SK-N-SH (cell line): ENCODE data around the gene EYA3. TPM values are rescaled to one million over a fixed set of nuclear protein-coding genes. Genes with fewer than 3 reads are reported as not detected.

ENCODE experiments used
- CTCF ChIA-PET: fragments of 300-600, 350-600 bp; formaldehyde crosslinking; extraction: SDS; loops from one replicate; lab custom pipeline; 2021; lab: Yijun Ruan, JAX
- POLR2A ChIA-PET: fragments of 350-600 bp; sonication (Branson Sonifier 250); formaldehyde crosslinking; extraction: SDS; loops from one replicate; lab custom pipeline; 2020; ENCODE audit warnings: antibody characterized with exemption, inconsistent platforms; lab: Yijun Ruan, JAX
- DNase-seq: peaks from one replicate; pipeline ENCODE4 v3.0.0; 2012
- H2AFZ ChIP-seq: fragments of 200-600 bp; sonication (generic); 2 replicates; pipeline ENCODE4 v1.8.1; 2016; ENCODE audit warnings: antibody characterized with exemption, mild to moderate bottlenecking, low read depth
- H3F3A ChIP-seq: fragments of 200-600 bp; sonication (generic); replicated peaks from 2 replicates; pipeline ENCODE3; 2016; ENCODE audit warnings: antibody characterized with exemption, mild to moderate bottlenecking; ENCODE audit not compliant: insufficient read depth
- H3K27ac ChIP-seq, 2 experiments: fragments of 200-500 bp in 1 of 2; fragments of 200-600 bp in 1 of 2; sonication (Bioruptor generic) in 1 of 2; sonication (generic), shearing (Covaris generic) in 1 of 2; 2 replicates each; pipeline versions ENCODE4 v1.5.1 to v1.6.1; 2014 to 2016; ENCODE audit warnings: low read depth in 2 of 2, inconsistent platforms in 1 of 2, low read length in 1 of 2, mild to moderate bottlenecking in 1 of 2, mixed read lengths in 1 of 2
- H3K27me3 ChIP-seq: fragments of 200-600 bp; sonication (generic), shearing (Covaris generic); 2 replicates; pipeline ENCODE4 v1.6.1; 2016; ENCODE audit warnings: mixed run types; ENCODE audit not compliant: insufficient read depth
- H3K36me3 ChIP-seq, 2 experiments: fragments of 200-500 bp in 1 of 2; fragments of 200-600 bp in 1 of 2; sonication (Bioruptor generic) in 1 of 2; sonication (generic) in 1 of 2; replicated peaks in 1 of 2; 2 replicates each; pipeline versions ENCODE3 to v1.5.1; 2014 to 2016; ENCODE audit warnings: low read length in 1 of 2, mild to moderate bottlenecking in 1 of 2; ENCODE audit not compliant: insufficient read depth in 2 of 2, control insufficient read depth in 1 of 2
- H3K4me1 ChIP-seq, 2 experiments: fragments of 200-500 bp in 1 of 2; fragments of 200-600 bp in 1 of 2; sonication (Bioruptor generic) in 1 of 2; sonication (generic), shearing (Covaris generic) in 1 of 2; 2 replicates each; pipeline versions ENCODE4 v1.5.1 to v1.6.1; 2014 to 2016; ENCODE audit warnings: low read depth in 1 of 2, low read length in 1 of 2, mixed run types in 1 of 2; ENCODE audit not compliant: insufficient read depth in 2 of 2, control insufficient read depth in 1 of 2
- H3K4me2 ChIP-seq: fragments of 200-600 bp; sonication (generic), shearing (Covaris generic); 2 replicates; pipeline ENCODE4 v1.6.1; 2017; ENCODE audit warnings: mixed run types
- H3K4me3 ChIP-seq, 2 experiments: fragments of 200-500 bp in 1 of 2; fragments of 200-600 bp in 1 of 2; sonication (Bioruptor generic) in 1 of 2; sonication (generic), shearing (Covaris generic) in 1 of 2; 2 replicates each; pipeline versions ENCODE4 v1.5.1 to v1.8.1; 2014 to 2016; ENCODE audit warnings: low read depth in 2 of 2, inconsistent platforms in 1 of 2, low read length in 1 of 2, mild to moderate bottlenecking in 1 of 2, mixed read lengths in 1 of 2, moderate library complexity in 1 of 2
- H3K79me2 ChIP-seq: fragments of 200-600 bp; sonication (generic); 2 replicates; pipeline ENCODE4 v1.8.1; 2017; ENCODE audit warnings: mild to moderate bottlenecking; ENCODE audit not compliant: insufficient read depth
- H3K9ac ChIP-seq: fragments of 200-600 bp; sonication (generic); 2 replicates; pipeline ENCODE4 v1.6.1; 2017; ENCODE audit warnings: mixed run types
- H3K9me2 ChIP-seq: fragments of 200-600 bp; sonication (generic); 2 replicates; pipeline ENCODE4 v1.6.1; 2017; ENCODE audit warnings: mixed run types
- H3K9me3 ChIP-seq: fragments of 200-600 bp; sonication (generic); 2 replicates; pipeline ENCODE4 v1.6.1; 2017; ENCODE audit warnings: mixed run types, mild to moderate bottlenecking, moderate library complexity
- H4K20me1 ChIP-seq: fragments of 200-600 bp; sonication (generic); 2 replicates; pipeline ENCODE4 v1.6.1; 2017; ENCODE audit warnings: mild to moderate bottlenecking, mixed run types; ENCODE audit not compliant: insufficient read depth
- ELF1 ChIP-seq: IDR thresholded peaks from 2 replicates; pipeline ENCODE4 v1.4.0; 2012
- EP300 ChIP-seq, 2 experiments: IDR thresholded peaks; 2 replicates each; pipeline versions ENCODE4 v1.4.0 to v1.6.1; 2012; ENCODE audit warnings: borderline replicate concordance in 1 of 2, low read depth in 1 of 2, low read length in 1 of 2
- EZH2phosphoT487 ChIP-seq: fragments of 200-600 bp; sonication (generic); IDR thresholded peaks from 2 replicates; pipeline ENCODE4 v1.6.1; 2017; ENCODE audit warnings: low read depth, mixed run types, mild to moderate bottlenecking, antibody characterized with exemption, moderate library complexity, borderline replicate concordance
- FOSL2 ChIP-seq: IDR thresholded peaks from 2 replicates; pipeline ENCODE4 v1.4.0; 2012; ENCODE audit warnings: low read depth, mild to moderate bottlenecking, moderate library complexity, borderline replicate concordance
- FOXM1 ChIP-seq: IDR thresholded peaks from 2 replicates; pipeline ENCODE4 v1.4.0; 2012; ENCODE audit warnings: low read depth, mild to moderate bottlenecking
- IRF3 ChIP-seq: fragments of 150-350 bp; IDR thresholded peaks from 2 replicates; pipeline ENCODE4 v1.6.1; 2016; ENCODE audit warnings: mild to moderate bottlenecking, low read depth, low read length
- JUND ChIP-seq: IDR thresholded peaks from 2 replicates; pipeline ENCODE4 v1.4.0; 2012
- MEF2A ChIP-seq: IDR thresholded peaks from 2 replicates; pipeline ENCODE4 v1.4.0; 2012; ENCODE audit warnings: low read depth, borderline replicate concordance
- MXI1 ChIP-seq: IDR thresholded peaks from 2 replicates; pipeline ENCODE4 v1.6.1; 2012; ENCODE audit warnings: mild to moderate bottlenecking, low read depth, low read length, improper control_type of control experiment
- PBX3 ChIP-seq: IDR thresholded peaks from 2 replicates; pipeline ENCODE4; 2012
- RAD21 ChIP-seq: IDR thresholded peaks from 2 replicates; pipeline ENCODE4 v1.6.1; 2012; ENCODE audit warnings: mild to moderate bottlenecking, low read length
- RCOR1 ChIP-seq: fragments of 150-350 bp; IDR thresholded peaks from 2 replicates; pipeline ENCODE4 v1.6.1; 2017; ENCODE audit warnings: antibody characterized with exemption, low read length
- REST ChIP-seq: IDR thresholded peaks from 2 replicates; pipeline ENCODE4 v1.6.1; 2012; ENCODE audit warnings: mild to moderate bottlenecking, low read depth, low read length, moderate library complexity
- SIN3A ChIP-seq: IDR thresholded peaks from 2 replicates; pipeline ENCODE4 v1.6.1; 2012; ENCODE audit warnings: low read depth, mild to moderate bottlenecking, low read length, moderate library complexity, borderline replicate concordance
- SMC3 ChIP-seq: IDR thresholded peaks from 2 replicates; pipeline ENCODE4 v1.6.1; 2012; ENCODE audit warnings: low read depth, low read length, improper control_type of control experiment
- TCF12 ChIP-seq: IDR thresholded peaks from 2 replicates; pipeline ENCODE4 v1.4.0; 2012
- TEAD4 ChIP-seq: IDR thresholded peaks from 2 replicates; pipeline ENCODE4 v1.4.0; 2012; ENCODE audit warnings: mild to moderate bottlenecking, borderline replicate concordance; ENCODE audit not compliant: insufficient read depth
- USF2 ChIP-seq: fragments of 150-350 bp; IDR thresholded peaks from 2 replicates; pipeline ENCODE4 v1.6.1; 2017; ENCODE audit warnings: antibody characterized with exemption, low read length, low read depth, borderline replicate concordance
- YY1 ChIP-seq: IDR thresholded peaks from 2 replicates; pipeline ENCODE4 v1.4.0; 2012; ENCODE audit warnings: low read depth, mild to moderate bottlenecking
- ZBTB33 ChIP-seq: IDR thresholded peaks from 2 replicates; pipeline ENCODE4 v1.4.0; 2012; ENCODE audit warnings: low read depth, borderline replicate concordance
- WGBS: methylation state at CpG from one replicate; pipeline ENCODE4 v1.1.6; 2017; ENCODE audit warnings: low lambda C conversion rate; 5-methylcytosine and 5-hydroxymethylcytosine counted together
- polyA plus RNA-seq, 3 experiments: library from polyadenylated mRNA; depleted of rRNA; stranded (reverse); fragments of >200 nt; gene quantifications; 2 replicates each; pipeline ENCODE4 v1.2.3, GENCODE V29; 2012

The EYA3 gene
- polyA plus RNA-seq, 1 of the 3 experiments (the other 2 are of a cell fraction) = 6.5 TPM

GRCh38 chr1:28119556-28119955 lies 31.1 kb upstream of the EYA3 start:
- CTCF ChIA-PET = no interaction called here
- TF ChIP-seq ELF1 (no peak), YY1 (no peak), MEF2A (no peak), IRF3 (no peak), RAD21 (no peak), TEAD4 (no peak), ZBTB33 (no peak), EP300 (IDR thresholded peaks at IDR 0.05; ENCODE audit: borderline replicate concordance in 1 of 2, low read depth in 1 of 2, low read length in 1 of 2) (no peak), SMC3 (no peak), EZH2phosphoT487 (no peak), RCOR1 (no peak), USF2 (no peak), FOSL2 (no peak)
- TF ChIP-seq, all 33 proteins: peak for 0
- Histone ChIP-seq H3K9ac (no peak overlapping the region), H2AFZ (no peak overlapping the region), H3K9me2 (no peaks in the 10 kb centered on the region), H3K27me3 (no peaks in the 10 kb centered on the region), H3K27ac (no peak overlapping the region), H3F3A (no peaks in the 10 kb centered on the region), H3K79me2 (no peaks in the 10 kb centered on the region), H3K4me2 (no peak overlapping the region), H3K4me1 (no peaks in the 10 kb centered on the region; a peak in 1 of 4 replicates), H4K20me1 (no peaks in the 10 kb centered on the region), H3K9me3 (no peaks in the 10 kb centered on the region), H3K4me3 (no peak overlapping the region), H3K36me3 (no peaks in the 10 kb centered on the region)
- 93% methylated on average over 8 of the region's 8 CpGs for WGBS
- POLR2A ChIA-PET = no interaction called here
- DNase-seq = no peak

- 64% methylated on average over 5 of the region's 5 CpGs for whole genome bisulfite sequencing
- H3K4me3 ChIP-seq = no peak overlapping the region
- TF ChIP-seq MXI1 (no peak), TCF12 (no peak), YY1 (no peak), RCOR1 (no peak), FOXM1 (no peak), REST (no peak), PBX3 (no peak), ELF1 (no peak), JUND (no peak), SIN3A (no peak)
- no peaks in the 10 kb centered on the region for H3F3A ChIP-seq
- CTCF ChIA-PET = no interaction called here
- H3K9ac ChIP-seq = no peak overlapping the region
- no peak overlapping the region for H3K27ac ChIP-seq
- no peaks in the 10 kb centered on the region for H4K20me1 ChIP-seq
- DNase-seq = no peak
- H3K79me2 ChIP-seq = no peaks in the 10 kb centered on the region
- H3K36me3 ChIP-seq = no peaks in the 10 kb centered on the region
- H3K9me3 ChIP-seq = no peaks in the 10 kb centered on the region
- H3K27me3 ChIP-seq = no peaks in the 10 kb centered on the region
- H3K4me2 ChIP-seq = no peak overlapping the region
- H3K9me2 ChIP-seq = no peaks in the 10 kb centered on the region
- no peak overlapping the region for H2AFZ ChIP-seq
- H3K4me1 ChIP-seq = no peaks in the 10 kb centered on the region; a peak in 1 of 4 replicates
- POLR2A ChIA-PET = no interaction called here
Measured at GRCh38 chr1:28118640-28119307, 30.4 kb upstream of the EYA3 start.
